HG02981 (cell line): Measurements from ENCODE around the gene HEXIM1.

Experiments
- ATAC-seq: cut with Tn5 transposase; IDR thresholded peaks from one replicate; pipeline ENCODE4 v1.9.1; 2021; ENCODE audit warnings: mild to moderate bottlenecking, moderate library complexity; ENCODE audit not compliant: unreplicated experiment

Gene HEXIM1

GRCh38 chr17:45144199-45145034, 3.9 kb upstream of the HEXIM1 start:
- ATAC-seq, result no peak

- ATAC-seq, result no peak
Measured at GRCh38 chr17:45145035-45145389, 3.3 kb upstream of the HEXIM1 start.

GRCh38 chr17:45146166-45146565, 2.1 kb upstream of the HEXIM1 start:
- ATAC-seq, result no peak

GRCh38 chr17:45146592-45146889, 1.7 kb upstream of the HEXIM1 start:
- ATAC-seq, result no peak

- ATAC-seq, result no peak
Measured at GRCh38 chr17:45146890-45147580, 1.2 kb upstream of the HEXIM1 start.

- ATAC-seq, result no peak
Measured at GRCh38 chr17:45147581-45148182, 593 bp upstream of the HEXIM1 start.

GRCh38 chr17:45149037-45149668, 878 bp downstream of the HEXIM1 start:
- no peak for ATAC-seq

- no peak for ATAC-seq
Measured at GRCh38 chr17:45149669-45150664, 1.7 kb downstream of the HEXIM1 start.

GRCh38 chr17:45150911-45151809, 2.9 kb downstream of the HEXIM1 start:
- no peak for ATAC-seq

GRCh38 chr17:45155029-45155428, 6.8 kb downstream of the HEXIM1 start:
- no peak for ATAC-seq

GRCh38 chr17:45155483-45155882, 7.2 kb downstream of the HEXIM1 start:
- no peak for ATAC-seq

- ATAC-seq, result no peak
Measured at GRCh38 chr17:45156242-45156641, 8.0 kb downstream of the HEXIM1 start.

GRCh38 chr17:45160447-45161287, 12.4 kb downstream of the HEXIM1 start:
- peak; percentile 8 for ATAC-seq

GRCh38 chr17:45161288-45162024, 13.2 kb downstream of the HEXIM1 start, which contains the start of gene HEXIM2:
Gene HEXIM2, plus strand, starts transcription at chr17:45161875. Its CDS starts 919 bp downstream, at chr17:45162794.
- ATAC-seq, result peak; percentile 92

GRCh38 chr17:45162025-45162687, 13.9 kb downstream of the HEXIM1 start:
- ATAC-seq, result no peak

- ATAC-seq, result no peak
Measured at GRCh38 chr17:45164734-45165269, 16.5 kb downstream of the HEXIM1 start.
